Skeletal muscle tissue (tissue), 4 donors: Measurements from ENCODE around the gene MOGAT3. TPM values are rescaled to one million over a fixed set of nuclear protein-coding genes. Genes with fewer than 3 reads are reported as not detected.

Experiments
- H3K27ac ChIP-seq: one replicate; pipeline ENCODE4 v1.7.0; 2013; ENCODE audit warnings: mild to moderate bottlenecking, low read depth, low read length, inconsistent platforms
- H3K27me3 ChIP-seq, 3 donors: one replicate each; pipeline ENCODE4 v1.7.0; 2013; ENCODE audit warnings: low read length in 3 of 3; ENCODE audit not compliant: control insufficient read depth in 3 of 3, insufficient read depth in 3 of 3
- H3K36me3 ChIP-seq, 3 donors: one replicate each; pipeline ENCODE4 v1.7.0; 2013; ENCODE audit warnings: low read length in 3 of 3; ENCODE audit not compliant: control insufficient read depth in 3 of 3, insufficient read depth in 3 of 3
- H3K4me1 ChIP-seq, 3 donors: one replicate each; pipeline ENCODE4 v1.7.0; 2013; ENCODE audit warnings: low read length in 3 of 3, mild to moderate bottlenecking in 3 of 3; ENCODE audit not compliant: control insufficient read depth in 3 of 3, insufficient read depth in 3 of 3
- H3K4me3 ChIP-seq, 3 donors: one replicate each; pipeline ENCODE4 v1.7.0; 2013; ENCODE audit warnings: low read length in 3 of 3
- H3K9ac ChIP-seq, 3 donors: one replicate each; pipeline ENCODE4 v1.7.0; 2013; ENCODE audit warnings: low read length in 3 of 3, mild to moderate bottlenecking in 3 of 3, moderate library complexity in 2 of 3, low read depth in 1 of 3
- H3K9me3 ChIP-seq, 3 donors: one replicate each; pipeline ENCODE4 v1.7.0; 2013; ENCODE audit warnings: low read length in 3 of 3; ENCODE audit not compliant: control insufficient read depth in 3 of 3
- total RNA-seq: library from RNA; depleted of rRNA; stranded (reverse); fragments of >200 nt; gene quantifications from one replicate; pipeline ENCODE4 v1.2.3, GENCODE V29; 2014
- donor health status: Osteomylitis.

Gene MOGAT3
- total RNA-seq, 1 donor from 2014 or later: not detected

GRCh38 chr7:101197991-101198390, 2.8 kb downstream of the MOGAT3 start:
- H3K36me3 ChIP-seq: no peaks in the 10 kb centered on the region
- peaks cover 44 to 49% (median 45%) of the 10 kb centered on the region in 3 donors for H3K27me3 ChIP-seq

GRCh38 chr7:101195884-101196283, 5.0 kb downstream of the MOGAT3 start:
- H3K4me1 ChIP-seq: no peaks in the 10 kb centered on the region
- no peaks in the 10 kb centered on the region for H3K36me3 ChIP-seq
- no peak overlapping the region for H3K27ac ChIP-seq
- peaks cover 25 to 33% (median 25%) of the 10 kb centered on the region in 3 donors for H3K27me3 ChIP-seq
- H3K9me3 ChIP-seq: no peaks in the 10 kb centered on the region
- no peak overlapping the region for H3K9ac ChIP-seq
- no peak overlapping the region for H3K4me3 ChIP-seq

More at GRCh38 chr7:101197991-101198390, 2.8 kb downstream of the MOGAT3 start:
- no peak overlapping the region for H3K4me3 ChIP-seq
- no peak overlapping the region for H3K9ac ChIP-seq
- no peaks in the 10 kb centered on the region for H3K9me3 ChIP-seq
- H3K4me1 ChIP-seq: peaks cover 0 to 8% (median 2%) of the 10 kb centered on the region in 3 donors
- no peak overlapping the region for H3K27ac ChIP-seq

GRCh38 chr7:101189109-101189508, 11.7 kb downstream of the MOGAT3 start:
- no peak overlapping the region for H3K27ac ChIP-seq
- no peaks in the 10 kb centered on the region for H3K9me3 ChIP-seq
- no peak overlapping the region for H3K9ac ChIP-seq
- H3K27me3 ChIP-seq: peaks cover 5 to 6% (median 6%) of the 10 kb centered on the region in 3 donors
- H3K4me1 ChIP-seq: no peaks in the 10 kb centered on the region
- no peaks in the 10 kb centered on the region for H3K36me3 ChIP-seq
- H3K4me3 ChIP-seq: no peak overlapping the region

- Histone ChIP-seq H3K4me1 (peaks cover 0 to 3% (median 0%) of the 10 kb centered on the region in 3 donors), H3K36me3 (no peaks in the 10 kb centered on the region), H3K9ac (no peak overlapping the region), H3K9me3 (no peaks in the 10 kb centered on the region), H3K27ac (no peak overlapping the region), H3K4me3 (no peak overlapping the region), H3K27me3 (peaks cover 0 to 6% (median 3%) of the 10 kb centered on the region in 3 donors)
These were observed 13.9 kb downstream of the MOGAT3 start for GRCh38 chr7:101186844-101187428.

GRCh38 chr7:101186194-101186593, 14.6 kb downstream of the MOGAT3 start:
- Histone ChIP-seq H3K9me3 (no peaks in the 10 kb centered on the region), H3K9ac (no peak overlapping the region), H3K4me1 (peaks cover 0 to 3% (median 0%) of the 10 kb centered on the region in 3 donors), H3K27ac (no peak overlapping the region), H3K4me3 (no peak overlapping the region), H3K27me3 (peaks cover 0 to 6% (median 3%) of the 10 kb centered on the region in 3 donors), H3K36me3 (no peaks in the 10 kb centered on the region)

GRCh38 chr7:101185258-101185839, 15.5 kb downstream of the MOGAT3 start:
- Histone ChIP-seq H3K4me3 (no peak overlapping the region), H3K9me3 (no peaks in the 10 kb centered on the region), H3K36me3 (no peaks in the 10 kb centered on the region), H3K9ac (no peak overlapping the region), H3K27me3 (peaks cover 7 to 14% (median 9%) of the 10 kb centered on the region in 3 donors), H3K27ac (no peak overlapping the region), H3K4me1 (peaks cover 0 to 3% (median 0%) of the 10 kb centered on the region in 3 donors)

- H3K9me3 ChIP-seq: no peaks in the 10 kb centered on the region
- H3K9ac ChIP-seq: no peak within 1 kb of the TSS
- no peak within 1 kb of the TSS for H3K4me3 ChIP-seq
- peaks cover 44 to 54% (median 50%) of the 10 kb centered on the region in 3 donors for H3K27me3 ChIP-seq
- H3K27ac ChIP-seq: no peak within 1 kb of the TSS
- no peaks in the 10 kb centered on the region for H3K36me3 ChIP-seq
- H3K4me1 ChIP-seq: peaks cover 0 to 3% (median 0%) of the 10 kb centered on the region in 3 donors
These were observed 20.6 kb downstream of the MOGAT3 start, which contains the start of gene NAT16 for GRCh38 chr7:101180130-101180755. Gene NAT16 (minus strand): TSS chr7:101180293. CDS start chr7:101174807, 5,486 bp downstream.

GRCh38 chr7:101179713-101180112, 21.1 kb downstream of the MOGAT3 start:
- Histone ChIP-seq H3K27me3 (peaks cover 48 to 54% (median 52%) of the 10 kb centered on the region in 3 donors), H3K9ac (no peak overlapping the region), H3K4me1 (peaks cover 0 to 3% (median 0%) of the 10 kb centered on the region in 3 donors), H3K9me3 (no peaks in the 10 kb centered on the region), H3K27ac (no peak overlapping the region), H3K4me3 (no peak overlapping the region), H3K36me3 (no peaks in the 10 kb centered on the region)

GRCh38 chr7:101179117-101179516, 21.7 kb downstream of the MOGAT3 start:
- no peak overlapping the region for H3K27ac ChIP-seq
- H3K36me3 ChIP-seq: no peaks in the 10 kb centered on the region
- H3K9me3 ChIP-seq: no peaks in the 10 kb centered on the region
- no peak overlapping the region for H3K9ac ChIP-seq
- H3K4me3 ChIP-seq: no peak overlapping the region
- peaks cover 0 to 3% (median 2%) of the 10 kb centered on the region in 3 donors for H3K4me1 ChIP-seq
- peaks cover 54 to 60% (median 58%) of the 10 kb centered on the region in 3 donors for H3K27me3 ChIP-seq

- H3K9me3 ChIP-seq: no peaks in the 10 kb centered on the region
- H3K4me1 ChIP-seq: peaks cover 10 to 13% (median 11%) of the 10 kb centered on the region in 3 donors
- no peaks in the 10 kb centered on the region for H3K36me3 ChIP-seq
- no peak overlapping the region for H3K9ac ChIP-seq
- H3K27me3 ChIP-seq: peaks cover 67 to 75% (median 73%) of the 10 kb centered on the region in 3 donors
- H3K4me3 ChIP-seq: no peak overlapping the region
- H3K27ac ChIP-seq: no peak overlapping the region
These were observed 23.2 kb downstream of the MOGAT3 start for GRCh38 chr7:101177644-101178043.
